ENCODE results near the gene TMEM156. TPM values are rescaled to one million over a fixed set of nuclear protein-coding genes. Genes with fewer than 3 reads are reported as not detected.

TMEM156 gene
- total RNA-seq, 4 donors from 2014 or later: 0.15 to 9.6 (median 1.1) TPM; not detected in 1

- no peaks in the 10 kb centered on the region for H3K9me3 ChIP-seq
- DNase-seq: no peak
- TF ChIP-seq POLR2A (IDR thresholded peaks at IDR 0.05): no peak
- TF ChIP-seq CTCF (IDR thresholded peaks at IDR 0.05): no peak
- no peaks in the 10 kb centered on the region for H3K27me3 ChIP-seq
- H3K4me1 ChIP-seq: peaks cover 0 to 7% (median 0%) of the 10 kb centered on the region in 3 donors
- WGBS, 2 donors: 69 to 71% methylated on average over 3 to 4 of the region's 4 CpGs
- H3K27ac ChIP-seq: no peak overlapping the region
- H3K4me3 ChIP-seq: no peak overlapping the region
- no peaks in the 10 kb centered on the region for H3K36me3 ChIP-seq
- intact Hi-C loops (cut with DNase I): no loop called here
Observed at GRCh38 chr4:38979081-38979480, 53.1 kb downstream of the TMEM156 start.

DNA sequence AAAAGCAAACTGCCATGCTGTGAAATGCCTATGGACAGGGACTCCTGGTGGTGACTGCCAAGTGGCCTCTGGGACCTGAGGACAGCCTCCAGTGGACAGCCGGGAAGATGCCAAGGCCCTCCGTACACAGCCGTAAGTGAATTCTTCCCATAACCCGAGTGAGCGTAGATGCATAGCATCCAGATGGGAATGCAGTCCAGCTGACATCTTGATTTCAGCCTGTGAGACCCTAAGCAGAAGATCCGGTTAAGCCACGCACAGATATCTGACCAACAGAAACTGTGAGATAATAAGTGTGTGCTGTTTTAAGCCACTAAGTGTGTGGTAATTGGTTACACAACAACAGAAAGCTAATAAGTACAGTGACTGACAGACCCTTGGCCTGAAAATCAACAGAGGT, 55.9 kb downstream of the TMEM156 start:
- TF ChIP-seq POLR2A (IDR thresholded peaks at IDR 0.05): no peak
- no peak for TF ChIP-seq CTCF (IDR thresholded peaks at IDR 0.05)
- Histone ChIP-seq H3K27ac (no peak overlapping the region), H3K27me3 (no peaks in the 10 kb centered on the region), H3K9me3 (no peaks in the 10 kb centered on the region), H3K4me3 (no peak overlapping the region), H3K36me3 (no peaks in the 10 kb centered on the region), H3K4me1 (no peaks in the 10 kb centered on the region)
- 83 to 96% methylated on average over 7 of the region's 7 CpGs for WGBS, 2 donors
- no peak for DNase-seq
- intact Hi-C loops (cut with DNase I): no loop called here

- 84% methylated on average over 5 of the region's 5 CpGs for WGBS, 2 donors
- H3K4me3 ChIP-seq: no peak overlapping the region
- no peaks in the 10 kb centered on the region for H3K36me3 ChIP-seq
- no peaks in the 10 kb centered on the region for H3K4me1 ChIP-seq
- no peaks in the 10 kb centered on the region for H3K27me3 ChIP-seq
- DNase-seq: no peak
- intact Hi-C loops (cut with DNase I): no loop called here
- TF ChIP-seq POLR2A (IDR thresholded peaks at IDR 0.05) (no peak), CTCF (IDR thresholded peaks at IDR 0.05) (no peak)
- no peaks in the 10 kb centered on the region for H3K9me3 ChIP-seq
- no peak overlapping the region for H3K27ac ChIP-seq
Observed at GRCh38 chr4:38968668-38969067, 63.5 kb downstream of the TMEM156 start.

GRCh38 chr4:38967260-38968095, 64.7 kb downstream of the TMEM156 start:
- TF ChIP-seq CTCF (IDR thresholded peaks at IDR 0.05): no peak
- TF ChIP-seq POLR2A (IDR thresholded peaks at IDR 0.05): no peak
- no peak for DNase-seq
- intact Hi-C loops (cut with DNase I): no loop called here

GRCh38 chr4:38965866-38966265, 66.3 kb downstream of the TMEM156 start:
- H3K4me3 ChIP-seq: no peak overlapping the region
- no peak for DNase-seq
- no peaks in the 10 kb centered on the region for H3K36me3 ChIP-seq
- no peaks in the 10 kb centered on the region for H3K9me3 ChIP-seq
- TF ChIP-seq POLR2A (IDR thresholded peaks at IDR 0.05) (no peak), CTCF (IDR thresholded peaks at IDR 0.05) (no peak)
- no peaks in the 10 kb centered on the region for H3K27me3 ChIP-seq
- 77 to 84% methylated on average over 3 of the region's 3 CpGs for WGBS, 2 donors
- no peaks in the 10 kb centered on the region for H3K4me1 ChIP-seq
- intact Hi-C loops (cut with DNase I): no loop called here
- H3K27ac ChIP-seq: no peak overlapping the region

More at GRCh38 chr4:38967260-38968095, 64.7 kb downstream of the TMEM156 start:
- peak overlapping the region in 2 of 4 donors; percentile 20 to 44 for H3K27ac ChIP-seq
- no peaks in the 10 kb centered on the region for H3K36me3 ChIP-seq
- H3K4me3 ChIP-seq: no peak overlapping the region
- H3K27me3 ChIP-seq: no peaks in the 10 kb centered on the region
- WGBS, 2 donors: 77% methylated on average over 7 of the region's 7 CpGs
- H3K9me3 ChIP-seq: no peaks in the 10 kb centered on the region
- no peaks in the 10 kb centered on the region for H3K4me1 ChIP-seq

All from esophagus squamous epithelium (tissue), 5 donors.